Colonic mucosa (tissue), 4 donors: ENCODE data around the gene TRIM63. TPM values are rescaled to one million over a fixed set of nuclear protein-coding genes. Genes with fewer than 3 reads are reported as not detected.

Experiments
- DNase-seq: peaks from one replicate; pipeline ENCODE4 v3.0.0-alpha.2; 2020
- H3K27ac ChIP-seq: fragments of 200-600 bp; one replicate; pipeline ENCODE4 v1.8.0; 2021
- H3K27me3 ChIP-seq: fragments of 200-600 bp; one replicate; pipeline ENCODE4 v1.8.0; 2021
- H3K36me3 ChIP-seq: fragments of 200-600 bp; one replicate; pipeline ENCODE4 v1.8.0; 2021
- H3K4me1 ChIP-seq: fragments of 200-600 bp; one replicate; pipeline ENCODE4 v1.8.0; 2021; ENCODE audit warnings: mild to moderate bottlenecking
- H3K4me3 ChIP-seq: fragments of 200-600 bp; one replicate; pipeline ENCODE4 v1.8.0; 2021
- H3K9ac ChIP-seq, 2 donors: one replicate each; pipeline ENCODE4 v1.7.0; 2013; ENCODE audit warnings: control low read depth in 2 of 2, low read depth in 2 of 2, low read length in 2 of 2
- H3K9me3 ChIP-seq: fragments of 200-600 bp; one replicate; pipeline ENCODE4 v1.8.0; 2021
- intact Hi-C: fragments of 100-400 bp; cut with DNase I; formaldehyde crosslinking; loops from one replicate; pipeline ENCODE4 v1.14.1; 2022
- total RNA-seq, 2 donors: library from RNA; stranded (reverse); fragmentation: NEBNext Ultra II Directional in 1 of 2; extraction: Animal tissue kit (Norgen Biotek cat#: 25700) in 1 of 2; gene quantifications; one replicate each; pipeline ENCODE4 v1.2.1, GENCODE V29; 2021
- TF ChIP-seq, protein P1 (sequence below): fragments of 200-600 bp; IDR thresholded peaks from one replicate; pipeline ENCODE4 v1.8.0; 2022; ENCODE audit warnings: antibody characterized with exemption, mild to moderate bottlenecking
- donor health status: healthy.
- donor health status: DM: no; HTN: no; CAD: no.
- donor health status: DM: no; HTN: no; CAD: no.

Gene TRIM63
- total RNA-seq, 2 donors from 2014 or later: 0.15 TPM; not detected in 1

DNA sequence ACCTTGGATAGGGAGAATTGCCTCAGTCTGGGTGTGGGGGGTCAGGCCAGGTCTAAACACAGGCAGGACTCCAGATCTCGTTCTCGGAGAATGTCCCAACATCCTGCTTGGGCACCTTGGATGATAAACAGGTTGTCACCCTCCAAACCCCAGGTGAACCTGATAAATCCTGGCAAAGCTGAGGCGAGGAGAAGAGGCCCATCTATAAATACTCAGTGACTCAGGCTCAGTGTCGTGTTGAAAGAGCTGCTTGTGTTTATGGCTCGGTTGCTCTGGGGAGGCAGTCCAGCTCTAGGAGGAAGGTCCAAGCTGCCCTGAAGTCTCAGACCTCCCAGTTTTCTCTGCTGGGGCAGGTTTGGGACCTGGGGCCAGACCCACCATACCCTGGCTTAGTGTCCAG, 15.8 kb upstream of the TRIM63 start:
- TF ChIP-seq, protein P1, sequence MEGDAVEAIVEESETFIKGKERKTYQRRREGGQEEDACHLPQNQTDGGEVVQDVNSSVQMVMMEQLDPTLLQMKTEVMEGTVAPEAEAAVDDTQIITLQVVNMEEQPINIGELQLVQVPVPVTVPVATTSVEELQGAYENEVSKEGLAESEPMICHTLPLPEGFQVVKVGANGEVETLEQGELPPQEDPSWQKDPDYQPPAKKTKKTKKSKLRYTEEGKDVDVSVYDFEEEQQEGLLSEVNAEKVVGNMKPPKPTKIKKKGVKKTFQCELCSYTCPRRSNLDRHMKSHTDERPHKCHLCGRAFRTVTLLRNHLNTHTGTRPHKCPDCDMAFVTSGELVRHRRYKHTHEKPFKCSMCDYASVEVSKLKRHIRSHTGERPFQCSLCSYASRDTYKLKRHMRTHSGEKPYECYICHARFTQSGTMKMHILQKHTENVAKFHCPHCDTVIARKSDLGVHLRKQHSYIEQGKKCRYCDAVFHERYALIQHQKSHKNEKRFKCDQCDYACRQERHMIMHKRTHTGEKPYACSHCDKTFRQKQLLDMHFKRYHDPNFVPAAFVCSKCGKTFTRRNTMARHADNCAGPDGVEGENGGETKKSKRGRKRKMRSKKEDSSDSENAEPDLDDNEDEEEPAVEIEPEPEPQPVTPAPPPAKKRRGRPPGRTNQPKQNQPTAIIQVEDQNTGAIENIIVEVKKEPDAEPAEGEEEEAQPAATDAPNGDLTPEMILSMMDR: no peak
- Histone ChIP-seq H3K9me3 (no peaks in the 10 kb centered on the region), H3K4me1 (no peaks in the 10 kb centered on the region), H3K9ac (no peak overlapping the region), H3K36me3 (no peaks in the 10 kb centered on the region), H3K27me3 (no peaks in the 10 kb centered on the region), H3K27ac (no peak overlapping the region), H3K4me3 (no peak overlapping the region)
- intact Hi-C loops: no loop called here
- no peak for DNase-seq

DNA sequence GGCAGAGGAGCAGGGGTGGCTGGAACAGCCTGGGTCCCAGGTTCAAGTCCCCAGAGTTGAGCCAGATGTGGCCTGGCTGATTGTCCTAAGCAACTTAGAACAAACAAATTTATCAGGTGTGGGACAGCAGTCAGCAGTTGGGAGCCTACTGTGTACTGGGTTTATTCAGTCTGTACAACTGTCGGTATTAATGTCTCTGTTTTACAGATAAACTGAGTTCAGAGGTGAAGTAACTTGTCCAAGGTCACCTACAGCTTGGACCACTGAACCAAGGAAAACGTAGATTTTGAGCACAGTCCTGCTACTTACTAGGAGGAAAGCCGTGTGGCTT, 14.6 kb upstream of the TRIM63 start:
- DNase-seq: no peak
- Histone ChIP-seq H3K27me3 (no peaks in the 10 kb centered on the region), H3K27ac (no peak overlapping the region), H3K9ac (no peak overlapping the region), H3K4me3 (no peak overlapping the region), H3K36me3 (no peaks in the 10 kb centered on the region), H3K4me1 (no peaks in the 10 kb centered on the region), H3K9me3 (no peaks in the 10 kb centered on the region)
- intact Hi-C loops: no loop called here
- TF ChIP-seq, protein P1: no peak

DNA sequence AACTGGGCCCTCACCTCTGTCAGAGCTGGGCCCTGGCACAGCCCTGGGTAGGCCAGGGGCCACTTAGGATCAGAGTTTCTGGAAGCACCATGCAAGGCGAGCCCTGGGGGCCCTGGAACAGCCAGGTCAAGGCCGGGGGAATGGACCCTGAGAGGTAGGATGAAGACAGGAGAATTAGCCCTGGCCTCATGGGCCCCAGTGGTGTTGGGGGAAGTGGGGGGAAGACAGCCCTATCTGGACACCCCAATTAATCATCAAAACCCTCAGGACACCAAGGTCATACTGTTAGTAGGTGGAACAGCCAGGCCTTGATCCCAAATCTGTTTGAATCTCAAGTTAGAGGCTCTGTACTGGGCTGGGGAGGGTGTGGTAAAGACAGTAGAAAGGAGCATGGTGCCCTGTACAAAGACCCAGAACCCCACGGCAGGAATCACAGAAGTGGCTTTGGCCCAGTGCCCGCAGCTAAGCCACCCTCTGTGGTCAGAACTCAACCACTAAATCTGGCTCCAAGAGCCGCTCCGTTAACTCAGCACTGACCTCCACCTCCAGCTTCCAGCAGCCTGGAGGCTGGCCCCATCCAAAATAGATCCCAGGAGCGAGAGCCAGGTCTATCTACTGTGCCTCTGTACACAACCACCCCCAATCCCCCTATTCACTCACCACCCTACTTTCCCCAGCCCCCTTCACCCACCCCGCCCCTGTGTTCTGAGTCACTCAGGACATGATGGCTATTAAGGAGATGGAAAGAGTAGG, 14.0 kb upstream of the TRIM63 start:
- H3K27ac ChIP-seq: no peak overlapping the region
- DNase-seq: no peak
- H3K27me3 ChIP-seq: no peaks in the 10 kb centered on the region
- no peak overlapping the region for H3K9ac ChIP-seq
- H3K4me1 ChIP-seq: no peaks in the 10 kb centered on the region
- intact Hi-C loops: no loop called here
- TF ChIP-seq, protein P1: no peak
- H3K9me3 ChIP-seq: no peaks in the 10 kb centered on the region
- no peak overlapping the region for H3K4me3 ChIP-seq
- H3K36me3 ChIP-seq: no peaks in the 10 kb centered on the region

DNA sequence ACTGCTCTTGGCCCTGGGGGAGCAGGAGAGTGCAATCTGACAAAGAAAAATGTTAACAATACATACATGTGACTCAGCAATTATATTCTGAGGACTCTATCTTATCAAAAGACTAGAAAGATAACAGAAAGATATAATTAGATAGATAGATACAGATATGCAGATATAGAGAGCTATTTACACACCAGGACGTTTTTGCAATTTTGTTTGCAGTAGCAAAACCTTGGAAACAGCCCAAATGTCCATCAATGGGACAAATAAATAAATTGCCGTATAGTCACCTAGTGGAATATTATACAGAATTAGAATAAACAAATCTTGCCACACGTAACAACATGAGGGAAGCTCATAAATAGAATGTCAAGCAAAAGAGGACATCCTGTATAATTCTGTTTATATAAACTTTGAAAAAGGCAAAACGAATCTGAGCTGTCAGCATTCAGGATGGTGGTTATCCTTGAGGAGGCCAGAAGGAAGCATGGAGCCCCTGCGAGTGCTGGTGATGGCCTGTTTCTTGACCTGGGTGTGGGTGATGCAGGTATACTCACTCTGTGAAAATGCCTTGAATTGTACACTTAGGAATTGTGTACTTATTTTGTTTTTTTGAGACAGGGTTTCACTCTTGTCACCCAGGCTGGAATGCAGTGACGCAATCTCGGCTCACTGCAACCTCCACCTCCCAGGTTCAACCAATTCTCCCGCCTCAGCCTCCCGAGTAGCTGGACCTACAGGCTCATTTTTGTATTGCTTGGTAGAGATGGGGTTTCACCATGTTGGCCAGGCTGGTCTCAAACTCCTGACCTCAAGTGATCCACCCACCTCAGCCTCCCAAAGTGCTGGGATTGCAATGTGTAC, 12.8 kb upstream of the TRIM63 start:
- DNase-seq: no peak
- Histone ChIP-seq H3K4me1 (no peaks in the 10 kb centered on the region), H3K9ac (no peak overlapping the region), H3K27me3 (no peaks in the 10 kb centered on the region), H3K36me3 (no peaks in the 10 kb centered on the region), H3K27ac (no peak overlapping the region), H3K4me3 (no peak overlapping the region), H3K9me3 (no peaks in the 10 kb centered on the region)
- intact Hi-C loops: no loop called here
- TF ChIP-seq, protein P1: no peak

DNA sequence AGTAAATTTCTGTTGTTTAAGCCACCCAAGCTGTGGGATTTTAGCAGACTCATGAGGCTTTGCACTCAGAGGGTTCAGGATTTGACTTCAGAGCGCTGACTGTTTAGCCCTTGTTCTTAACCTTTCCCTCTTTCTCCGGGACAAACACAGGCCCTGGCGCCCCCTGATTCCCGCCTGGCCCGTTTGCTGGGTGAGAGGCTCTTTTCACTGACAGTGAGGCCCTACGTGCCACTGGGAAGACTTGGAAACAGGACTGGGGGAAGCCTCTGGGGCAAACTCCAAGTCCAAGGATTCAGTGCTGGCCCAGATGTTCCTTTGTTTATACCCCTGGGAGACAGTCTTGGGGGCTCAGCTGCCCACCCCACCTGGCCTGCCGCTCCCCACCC, 11.7 kb upstream of the TRIM63 start:
- Histone ChIP-seq H3K4me3 (no peak overlapping the region), H3K9ac (no peak overlapping the region), H3K9me3 (no peaks in the 10 kb centered on the region), H3K36me3 (no peaks in the 10 kb centered on the region), H3K27me3 (no peaks in the 10 kb centered on the region), H3K27ac (no peak overlapping the region), H3K4me1 (no peaks in the 10 kb centered on the region)
- TF ChIP-seq, protein P1: no peak
- intact Hi-C loops: no loop called here
- DNase-seq: no peak
